ENCODE results near the gene ZNF281.

Gene ZNF281

GRCh38 chr1:200391747-200392146 lies 18.1 kb downstream of the ZNF281 start:
- no peak for DNase-seq (ENCODE audit: low read depth in 1 of 2, low spot score in 1 of 2)

GRCh38 chr1:200388791-200389190 lies 21.0 kb downstream of the ZNF281 start:
- DNase-seq (ENCODE audit: low read depth in 1 of 2, low spot score in 1 of 2): no peak

DNA sequence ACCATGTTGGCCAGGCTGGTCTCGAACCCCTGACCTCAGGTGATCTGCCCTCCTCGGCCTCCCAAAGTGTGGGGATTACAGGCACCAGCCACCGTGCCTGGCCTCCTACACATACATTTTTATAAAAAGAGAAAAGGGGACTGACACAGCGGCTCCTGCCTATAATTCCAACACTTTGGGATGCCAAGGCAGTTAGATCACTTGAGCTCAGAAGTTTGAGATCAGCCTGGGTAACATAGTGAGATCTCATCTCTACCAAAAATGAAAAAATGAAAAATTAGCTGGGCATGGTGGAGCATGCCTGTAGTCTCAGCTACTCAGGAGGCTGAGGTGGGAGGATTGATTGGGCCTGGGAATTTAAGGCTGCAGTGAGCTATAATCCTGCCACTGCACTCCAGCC lies 23.4 kb downstream of the ZNF281 start:
- DNase-seq (ENCODE audit: low read depth in 1 of 2, low spot score in 1 of 2): no peak

GRCh38 chr1:200384818-200385390 lies 24.9 kb downstream of the ZNF281 start:
- DNase-seq (ENCODE audit: low read depth in 1 of 2, low spot score in 1 of 2): no peak

GRCh38 chr1:200381256-200381984 lies 28.4 kb downstream of the ZNF281 start:
- DNase-seq (ENCODE audit: low read depth in 1 of 2, low spot score in 1 of 2): no peak

- DNase-seq (ENCODE audit: low read depth in 1 of 2, low spot score in 1 of 2): no peak
These were observed 29.2 kb downstream of the ZNF281 start for GRCh38 chr1:200380589-200381021.

DNA sequence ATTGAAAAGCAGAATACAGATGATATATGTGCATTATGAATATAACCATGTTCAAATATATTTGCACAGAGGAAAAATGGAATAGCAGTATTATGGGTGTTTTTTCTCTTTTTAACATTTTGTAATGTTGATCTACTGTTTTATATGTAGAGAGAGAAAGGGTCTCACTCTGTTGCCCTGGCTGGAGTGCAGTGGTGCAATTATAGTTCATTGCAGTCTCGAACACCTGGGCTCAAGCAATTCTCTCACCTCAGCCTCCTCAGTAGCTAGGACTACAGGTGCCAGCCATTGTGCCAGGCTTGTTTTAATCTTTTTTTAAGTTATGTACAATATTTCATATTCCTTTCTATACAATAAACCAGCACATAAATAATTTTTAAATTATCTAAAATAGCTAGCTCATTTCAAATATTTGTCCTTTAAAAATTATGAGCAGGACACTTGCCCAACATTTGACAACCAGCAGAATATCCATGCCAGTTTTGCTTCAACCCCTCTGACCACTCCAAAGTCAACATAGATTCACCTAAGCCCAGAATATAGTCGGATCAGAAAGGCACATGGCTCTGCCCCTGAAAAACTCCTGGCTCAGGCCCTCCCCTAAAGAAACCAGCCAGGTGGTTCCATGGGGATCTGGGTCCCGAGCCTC lies 29.8 kb downstream of the ZNF281 start:
- DNase-seq (ENCODE audit: low read depth in 1 of 2, low spot score in 1 of 2): no peak

- no peak for DNase-seq (ENCODE audit: low read depth in 1 of 2, low spot score in 1 of 2)
These were observed 30.4 kb downstream of the ZNF281 start for GRCh38 chr1:200379432-200379757.

- DNase-seq (ENCODE audit: low read depth in 1 of 2, low spot score in 1 of 2): no peak
These were observed 31.7 kb downstream of the ZNF281 start for GRCh38 chr1:200378096-200378495.

GRCh38 chr1:200376528-200376927 lies 33.3 kb downstream of the ZNF281 start:
- no peak for DNase-seq (ENCODE audit: low read depth in 1 of 2, low spot score in 1 of 2)

- no peak for DNase-seq (ENCODE audit: low read depth in 1 of 2, low spot score in 1 of 2)
These were observed 35.1 kb downstream of the ZNF281 start for GRCh38 chr1:200374569-200375295.

- no peak for DNase-seq (ENCODE audit: low read depth in 1 of 2, low spot score in 1 of 2)
These were observed 36.0 kb downstream of the ZNF281 start for GRCh38 chr1:200373811-200374231.

- no peak for DNase-seq (ENCODE audit: low read depth in 1 of 2, low spot score in 1 of 2)
These were observed 37.0 kb downstream of the ZNF281 start for GRCh38 chr1:200372885-200373181.

- DNase-seq (ENCODE audit: low read depth in 1 of 2, low spot score in 1 of 2): no peak
These were observed 37.5 kb downstream of the ZNF281 start for GRCh38 chr1:200372095-200372884.

DNA sequence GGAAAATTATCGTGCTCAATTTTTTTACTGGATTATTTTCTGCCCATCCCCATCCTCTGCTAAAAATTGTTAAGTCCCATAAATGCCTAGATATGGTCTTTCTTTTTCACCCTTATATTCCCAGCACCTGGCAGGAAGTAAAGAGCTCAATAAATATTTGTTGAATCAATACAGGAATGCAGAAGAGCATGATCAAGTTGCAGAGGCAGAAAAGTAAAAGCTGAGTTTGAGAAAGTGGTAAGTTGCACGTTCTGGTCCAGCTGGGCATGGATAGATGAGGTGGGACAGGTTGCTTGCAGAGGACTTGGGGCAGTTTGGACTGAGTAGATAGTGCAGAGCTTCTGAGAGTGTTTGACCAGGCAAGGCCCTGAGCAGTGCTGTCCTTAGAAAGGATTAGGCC lies 40.1 kb downstream of the ZNF281 start:
- DNase-seq (ENCODE audit: low read depth in 1 of 2, low spot score in 1 of 2): no peak

DNA sequence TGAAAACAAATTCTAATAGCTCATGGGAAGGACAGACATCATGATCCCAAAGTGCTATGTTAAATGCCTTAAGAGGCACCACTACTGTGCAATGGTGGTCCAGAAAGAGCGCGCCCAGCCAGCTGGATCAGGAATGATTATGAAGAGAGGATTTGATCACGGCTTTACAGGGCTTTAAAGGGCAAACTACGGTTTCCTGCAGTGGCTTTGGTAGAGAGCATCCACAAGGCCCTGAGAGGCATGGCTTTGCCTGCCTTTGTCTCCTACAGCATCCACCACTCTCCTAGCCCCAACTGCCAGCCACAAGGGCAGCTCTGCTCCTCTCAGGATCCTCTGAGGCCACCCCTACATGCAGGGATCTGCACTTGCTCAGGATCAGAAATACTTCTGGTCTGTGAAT lies 40.7 kb downstream of the ZNF281 start:
- no peak for DNase-seq (ENCODE audit: low read depth in 1 of 2, low spot score in 1 of 2)

DNA sequence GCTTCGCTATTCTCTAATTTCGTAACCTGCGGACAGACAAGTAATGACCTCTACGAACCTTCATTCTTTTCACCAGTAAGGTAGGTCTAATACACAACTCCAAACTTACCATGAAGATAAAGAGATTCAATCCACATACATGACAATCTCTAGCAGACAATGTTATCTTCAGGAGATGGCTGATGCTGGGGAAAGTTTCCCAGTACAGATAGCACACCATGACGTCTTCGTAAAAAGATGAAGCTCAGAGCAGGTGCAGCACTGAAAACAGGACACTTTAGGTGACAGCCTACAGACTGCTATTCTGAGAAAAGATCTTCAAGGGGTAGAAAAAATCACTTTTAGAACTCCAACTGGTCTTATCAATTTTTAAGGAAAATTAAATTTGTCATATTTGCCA lies 41.3 kb downstream of the ZNF281 start:
- no peak for DNase-seq (ENCODE audit: low read depth in 1 of 2, low spot score in 1 of 2)

- DNase-seq (ENCODE audit: low read depth in 1 of 2, low spot score in 1 of 2): no peak
These were observed 41.8 kb downstream of the ZNF281 start for GRCh38 chr1:200367841-200368534.

- DNase-seq (ENCODE audit: low read depth in 1 of 2, low spot score in 1 of 2): no peak
These were observed 43.1 kb downstream of the ZNF281 start for GRCh38 chr1:200366577-200367253.

DNA sequence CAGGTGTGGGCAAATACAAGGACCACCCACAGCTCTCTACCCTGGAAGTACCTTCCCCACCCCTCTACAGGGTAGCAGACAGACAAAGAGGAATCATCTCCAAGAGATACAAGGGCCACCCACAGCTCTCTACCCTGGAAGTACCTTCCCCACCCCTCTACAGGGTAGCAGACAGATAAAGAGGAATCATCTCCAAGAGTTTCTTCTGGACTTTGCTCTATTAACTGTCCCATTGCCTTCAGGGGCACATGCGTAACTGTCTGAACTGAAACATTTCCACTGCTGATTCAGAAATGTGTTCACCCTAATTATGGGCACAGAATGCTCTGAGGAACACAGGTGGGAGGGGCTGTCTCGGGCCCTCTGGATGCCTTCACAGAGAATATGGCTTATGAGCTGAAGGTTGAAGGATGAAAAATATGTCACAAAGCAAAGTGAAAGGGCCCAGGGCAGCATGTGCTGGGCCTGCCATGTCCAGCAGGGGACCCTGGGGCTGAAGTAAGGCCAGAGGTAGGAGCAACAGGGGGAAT lies 43.9 kb downstream of the ZNF281 start:
- DNase-seq (ENCODE audit: low read depth in 1 of 2, low spot score in 1 of 2): no peak
